T follicular helper cell (primary cell): ENCODE data around the gene ANXA6.
A peak's percentile ranks its signal among the peaks of the same experiment; 100 is the strongest.
"Not testable (repeated sequence)": the region's sequence is repeated elsewhere in the genome, so short reads cannot be mapped to it uniquely, and the experiment has no call there.

ENCODE experiments used
- DNase-seq: peaks from one replicate; pipeline ENCODE4 v3.0.0-alpha.2; 2020; ENCODE audit warnings: low read depth

ANXA6 gene

DNA sequence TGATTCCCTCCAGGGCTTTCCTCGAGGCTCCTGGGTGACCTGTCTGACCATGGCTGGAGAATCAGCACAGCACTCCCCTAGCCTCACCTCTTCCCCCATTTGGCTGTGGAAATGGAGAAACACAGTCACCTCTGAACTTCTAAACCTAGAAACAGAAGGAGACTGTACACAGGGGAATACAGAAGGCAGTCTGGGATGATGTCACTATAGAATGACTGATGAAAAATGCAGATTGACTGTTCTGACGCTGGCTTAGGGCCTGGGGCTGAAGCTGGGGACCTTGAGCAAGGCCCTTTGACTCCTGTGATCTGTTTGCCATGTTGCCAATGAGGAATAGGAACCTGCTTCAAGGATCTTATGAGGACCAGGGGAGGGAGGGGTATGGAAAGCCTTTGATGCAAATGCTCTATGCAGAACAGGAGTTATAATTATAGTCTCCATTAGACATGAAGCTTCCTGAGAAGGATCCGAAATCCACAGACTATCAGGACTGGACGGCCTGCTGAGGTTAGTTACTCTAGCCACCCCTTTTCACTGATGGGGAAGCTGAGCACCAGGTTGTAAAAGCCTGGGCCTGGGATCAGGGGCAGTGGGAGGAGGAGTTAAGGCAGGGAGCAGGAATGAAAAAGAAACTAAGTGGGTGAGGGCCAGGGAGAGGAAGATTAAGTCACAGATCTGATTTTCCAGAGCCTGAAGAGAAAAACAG lies 24.4 kb upstream of the ANXA6 start:
- DNase-seq, result no peak

GRCh38 chr5:151180291-151180690 lies 22.7 kb upstream of the ANXA6 start:
- no peak for DNase-seq

GRCh38 chr5:151179489-151179840 lies 21.9 kb upstream of the ANXA6 start:
- DNase-seq, result no peak

DNA sequence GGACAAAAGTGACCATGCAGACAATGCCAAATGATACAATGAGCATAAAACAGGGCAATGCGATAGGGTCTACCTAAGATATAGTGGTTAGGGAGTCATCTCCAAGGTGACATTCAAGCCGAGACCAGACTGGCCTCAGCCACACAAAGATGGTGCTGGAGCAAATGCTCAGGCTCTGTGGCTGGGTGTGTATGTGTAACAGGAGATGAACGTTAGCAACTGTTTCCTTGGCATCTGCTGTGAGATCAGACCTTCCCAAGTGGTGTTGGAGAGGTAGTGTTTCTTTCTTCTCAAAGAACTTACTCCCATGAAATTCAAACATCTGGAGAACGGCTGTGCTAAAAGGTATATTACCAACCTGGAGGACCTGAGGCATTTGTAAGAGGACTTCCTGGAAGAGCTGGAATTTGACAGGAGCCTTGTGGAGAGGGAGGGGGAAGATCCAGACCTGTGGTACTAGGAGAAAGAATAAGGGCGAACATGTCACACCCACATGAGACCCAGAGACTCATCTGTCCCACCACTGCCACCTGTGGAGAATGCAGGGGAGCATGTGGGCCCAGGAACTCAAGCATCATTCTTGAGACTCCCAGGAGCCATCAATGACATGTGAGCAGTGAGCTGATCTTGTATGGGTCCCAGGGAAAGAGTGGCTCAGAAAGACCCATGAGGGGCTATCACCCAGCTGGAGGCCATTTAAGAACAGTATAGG lies 21.4 kb upstream of the ANXA6 start:
- DNase-seq, result no peak

DNA sequence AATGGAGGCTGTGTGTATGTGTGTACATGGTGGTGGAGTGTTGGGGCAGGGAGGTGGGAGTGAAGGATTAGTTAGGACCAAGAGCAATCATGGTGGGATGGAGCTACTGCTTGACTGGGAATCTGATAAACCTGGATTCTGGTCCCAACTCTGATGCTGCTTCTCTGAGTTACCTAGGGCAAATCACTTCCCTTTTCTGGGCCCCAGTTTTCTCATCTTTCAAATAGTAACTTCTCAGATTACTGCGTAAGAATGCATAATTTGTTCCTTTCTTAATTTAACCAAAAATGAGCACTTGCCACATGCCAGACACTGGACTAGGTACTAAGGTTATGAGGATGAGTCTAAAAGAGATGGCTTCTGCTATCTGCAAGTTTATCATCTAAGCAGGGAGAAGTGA lies 20.8 kb upstream of the ANXA6 start:
- DNase-seq, result no peak

DNA sequence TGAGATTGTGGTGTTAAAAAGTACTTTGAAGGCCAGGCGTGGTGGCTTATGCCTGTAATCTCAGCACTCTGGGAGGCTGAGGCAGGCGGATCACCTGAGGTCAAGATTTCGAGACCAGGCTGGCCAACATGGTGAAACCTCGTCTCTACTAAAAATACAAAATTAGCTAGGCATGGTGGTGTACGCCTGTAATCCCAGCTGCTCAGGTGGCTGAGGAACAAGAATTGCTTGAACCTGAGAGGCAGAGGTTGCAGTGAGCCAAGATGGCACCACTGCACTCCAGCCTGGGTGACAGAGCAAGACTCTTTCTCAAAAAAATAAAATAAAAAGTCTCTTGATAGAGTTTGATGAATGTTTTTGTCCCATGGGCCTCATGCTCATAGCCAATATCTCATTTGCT lies 18.7 kb upstream of the ANXA6 start:
- not testable (repeated sequence) for DNase-seq

- DNase-seq, result no peak
These were observed 17.1 kb upstream of the ANXA6 start for GRCh38 chr5:151174612-151175101.

- no peak for DNase-seq
These were observed 16.4 kb upstream of the ANXA6 start for GRCh38 chr5:151173711-151174611.

- no peak for DNase-seq
These were observed 13.9 kb upstream of the ANXA6 start for GRCh38 chr5:151171529-151171928.

GRCh38 chr5:151168602-151169344 lies 11.2 kb upstream of the ANXA6 start:
- no peak for DNase-seq

DNA sequence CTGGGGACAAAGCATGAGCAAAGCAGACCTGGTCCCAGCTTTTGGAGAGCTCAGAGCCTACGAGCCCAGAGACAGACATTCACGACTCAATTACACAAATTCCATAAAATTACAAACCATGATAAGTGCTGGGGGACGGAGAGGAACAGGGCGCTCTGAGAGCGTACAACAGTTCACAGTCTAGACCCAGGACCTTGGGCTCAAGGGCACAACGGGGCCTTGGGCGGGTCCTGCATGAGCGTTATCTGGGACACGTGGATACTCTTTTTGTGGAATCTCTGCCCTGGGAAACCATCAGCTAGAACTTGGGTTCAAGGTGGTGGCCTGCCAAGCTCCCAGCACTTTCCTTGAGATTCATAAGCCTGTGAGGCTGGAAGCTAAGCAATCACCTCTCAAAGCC lies 9.4 kb upstream of the ANXA6 start:
- DNase-seq, result no peak

GRCh38 chr5:151164687-151165392 lies 7.3 kb upstream of the ANXA6 start:
- peak; percentile 73 for DNase-seq

- no peak for DNase-seq
These were observed 5.2 kb upstream of the ANXA6 start for GRCh38 chr5:151162776-151163175.

DNA sequence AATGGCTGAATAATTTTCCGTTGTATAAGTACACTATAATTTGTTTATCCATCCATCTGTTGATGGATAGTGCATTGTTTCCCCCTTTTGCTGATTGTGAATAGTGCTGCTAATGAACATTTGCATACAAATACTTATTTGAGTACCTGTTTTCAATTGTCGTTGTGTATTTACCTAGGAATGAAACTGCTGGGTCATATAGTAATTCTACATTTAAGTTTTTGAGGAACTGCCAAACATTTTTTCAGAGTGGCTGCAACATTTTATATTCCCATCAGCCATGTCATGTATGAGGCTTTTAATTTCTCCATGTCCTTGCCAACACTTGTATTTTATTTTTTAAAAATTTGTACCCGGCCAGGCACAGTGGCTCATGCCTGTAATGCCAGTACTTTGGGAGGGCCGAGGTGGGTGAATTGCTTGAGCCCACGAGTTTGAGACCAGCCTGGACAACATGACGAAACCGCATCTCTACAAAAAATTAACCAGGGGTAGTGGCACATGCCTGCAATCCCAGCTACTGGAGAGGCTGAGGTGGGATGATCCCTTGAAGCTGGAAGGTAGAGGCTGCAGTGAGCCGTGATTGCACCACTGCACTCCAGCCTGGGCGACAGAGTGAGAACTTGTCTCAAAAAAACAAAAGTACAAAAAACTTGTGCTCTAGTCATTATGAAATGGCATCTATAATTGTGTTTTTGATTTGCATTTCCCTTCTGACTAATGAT lies 2.2 kb upstream of the ANXA6 start:
- DNase-seq, result no peak

DNA sequence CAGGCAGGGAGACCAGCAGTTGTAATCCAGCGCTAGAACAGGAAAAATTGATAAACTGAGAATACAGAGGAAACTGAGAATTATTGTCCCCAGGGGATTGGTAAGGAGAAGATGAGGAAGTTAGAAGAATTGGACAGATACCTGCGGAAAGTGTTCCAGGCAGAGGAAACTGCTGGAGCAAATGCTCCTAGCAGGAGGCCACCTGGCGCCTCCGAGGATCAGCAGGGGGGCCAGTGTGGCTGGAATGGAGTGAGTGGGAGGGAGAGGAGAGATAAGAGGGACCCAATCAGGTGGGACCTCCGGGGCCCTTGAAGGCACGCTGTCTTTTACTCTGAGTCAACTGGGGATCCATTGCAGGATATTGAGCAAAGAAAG lies 695 bp upstream of the ANXA6 start:
- no peak for DNase-seq

DNA sequence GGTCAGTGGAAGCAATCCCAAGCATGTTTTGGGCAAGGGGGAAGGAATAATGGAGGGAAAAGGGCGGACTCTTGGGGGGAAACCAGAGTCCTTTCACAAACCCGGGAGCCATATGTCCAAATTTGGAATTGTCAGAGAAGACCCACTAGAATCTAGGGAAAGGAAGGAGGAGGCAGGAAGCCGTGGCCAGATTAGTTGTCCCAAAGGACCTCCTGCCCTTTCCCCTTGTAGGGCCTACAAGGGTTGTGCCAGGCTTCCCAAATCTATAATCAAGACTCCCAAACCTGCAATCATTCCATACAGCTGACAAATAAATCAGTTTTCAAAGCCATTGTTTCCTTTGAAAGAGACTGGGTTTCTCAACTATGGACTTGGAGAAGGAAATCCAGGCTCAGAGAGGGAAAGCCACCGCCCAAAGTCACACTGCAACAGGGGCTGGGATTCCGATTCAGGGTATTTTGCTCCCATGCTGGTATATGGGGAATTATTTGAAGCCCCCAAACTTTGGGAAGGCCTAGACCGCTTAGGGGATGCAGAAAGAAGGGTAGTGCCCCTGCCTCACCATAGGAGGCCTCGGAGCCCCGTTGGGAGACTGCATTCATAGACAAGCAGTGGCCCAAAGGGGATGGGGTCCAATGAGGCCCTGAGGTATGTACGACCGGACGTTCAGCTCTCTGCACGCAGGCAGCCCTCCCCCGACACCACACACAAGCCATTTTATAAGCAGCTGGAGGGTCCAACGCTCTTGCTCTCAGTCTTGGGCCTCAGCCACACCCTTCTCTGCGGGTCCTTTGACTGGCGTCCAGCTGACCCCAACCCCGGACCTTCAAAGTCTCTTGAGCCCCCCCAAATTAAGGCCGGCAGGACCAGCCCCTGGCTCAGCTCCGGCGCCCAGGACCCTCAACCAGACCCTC lies 815 bp downstream of the ANXA6 start:
- DNase-seq, result no peak

DNA sequence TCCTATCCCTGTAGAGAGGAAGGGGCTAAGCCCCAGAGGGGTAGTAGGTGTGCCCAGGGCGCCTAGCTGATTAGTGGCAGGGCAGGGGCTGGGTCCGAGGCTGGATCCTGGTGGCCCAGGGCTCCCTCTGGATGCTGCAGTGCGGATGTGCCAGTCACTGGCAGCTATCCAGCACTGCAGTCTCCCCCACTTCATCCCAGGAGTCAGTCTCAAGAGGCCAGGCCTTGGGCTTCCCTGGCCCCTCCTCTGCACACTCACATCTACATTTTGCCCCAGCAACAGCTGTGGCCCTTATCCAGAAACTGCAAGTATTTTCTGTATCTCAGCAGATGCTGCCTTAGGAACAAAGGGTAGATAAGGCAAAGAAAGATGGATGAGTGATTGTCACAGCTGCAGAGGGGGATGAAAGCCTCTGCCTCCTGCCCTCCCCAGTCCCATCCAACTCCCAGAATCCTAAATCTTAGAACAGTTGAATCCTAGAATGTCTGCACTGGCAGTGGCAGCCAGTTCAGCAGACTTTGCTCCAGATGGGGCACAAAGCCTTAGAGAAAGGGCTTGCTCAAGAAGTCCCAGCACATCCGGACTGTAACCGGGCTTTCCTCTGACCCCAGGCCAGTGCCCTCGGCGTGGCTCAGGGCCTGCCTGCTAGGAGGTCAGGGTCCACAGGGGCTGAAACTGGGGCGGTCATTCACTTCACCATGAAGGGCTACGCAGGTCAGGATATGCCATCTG lies 1.6 kb downstream of the ANXA6 start:
- DNase-seq, result no peak

DNA sequence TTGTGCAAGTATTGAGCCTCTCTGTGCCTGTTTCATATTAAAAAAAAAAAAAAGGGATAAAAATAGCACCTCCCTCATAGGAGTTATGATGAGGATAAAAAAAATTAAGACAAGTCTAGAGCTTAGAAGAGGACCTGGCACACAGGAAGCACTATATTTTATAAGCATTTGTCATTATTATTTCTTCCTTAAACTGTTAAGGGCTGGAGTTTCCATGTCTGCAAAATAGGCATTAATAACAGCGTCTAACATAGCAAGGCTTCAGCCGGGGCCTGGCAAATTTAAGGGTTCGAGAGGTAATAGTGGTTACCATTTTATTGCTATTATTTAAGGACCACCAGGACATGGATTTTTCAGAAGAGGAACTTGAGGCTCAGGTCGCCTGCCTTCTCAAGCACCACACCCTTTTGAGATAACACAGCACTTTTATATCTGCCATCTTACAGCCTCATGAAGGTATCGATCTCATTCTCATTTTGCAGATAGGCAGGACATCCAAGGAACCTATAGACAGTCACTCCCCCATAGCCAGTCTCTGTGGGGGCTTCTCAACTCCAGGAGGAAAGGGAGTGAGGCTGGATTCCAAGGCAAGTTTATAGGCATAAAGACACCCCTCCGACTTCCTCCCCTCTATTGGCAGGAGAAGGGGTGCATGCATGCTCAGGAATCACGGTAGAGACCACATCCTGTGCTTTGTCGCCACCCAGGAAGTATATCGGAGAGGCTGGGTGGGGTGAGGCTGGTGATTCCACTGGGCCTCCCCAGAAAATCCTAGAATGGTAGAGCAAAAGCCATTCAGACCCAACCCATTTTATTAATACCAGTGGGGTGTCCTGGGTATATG lies 2.4 kb downstream of the ANXA6 start:
- DNase-seq, result peak; percentile 53
